Neural cell (in vitro differentiated cells): Measurements from ENCODE around the gene MOV10L1. TPM values are rescaled to one million over a fixed set of nuclear protein-coding genes. Genes with fewer than 3 reads are reported as not detected.

Experiments used
- H2AFZ ChIP-seq: fragments of 200-600, 300-800 bp; sonication (generic), shearing (Covaris generic); 2 replicates; pipeline ENCODE4 v1.6.0; 2014; ENCODE audit warnings: low read depth, mild to moderate bottlenecking, antibody characterized with exemption, low read length, moderate library complexity
- H3F3A ChIP-seq: fragments of 200-600 bp; shearing (Covaris generic); 2 replicates; pipeline ENCODE4 v1.6.1; 2016; ENCODE audit warnings: mild to moderate bottlenecking, moderate library complexity, mixed read lengths, antibody characterized with exemption, low read length; ENCODE audit not compliant: insufficient read depth, poor library complexity, severe bottlenecking
- H3K27ac ChIP-seq: fragments of 200-600, 300-800 bp; sonication (generic), shearing (Covaris generic); 2 replicates; pipeline ENCODE4 v1.5.1; 2014; ENCODE audit warnings: mild to moderate bottlenecking, low read length, moderate library complexity
- H3K27me3 ChIP-seq: fragments of 300-800, 200-600 bp; sonication (generic), shearing (Covaris generic); 2 replicates; pipeline ENCODE4 v1.6.0; 2014; ENCODE audit warnings: mild to moderate bottlenecking, low read depth, low read length, moderate library complexity; ENCODE audit not compliant: insufficient read depth
- H3K36me3 ChIP-seq: fragments of 300-800, 200-600 bp; sonication (generic), shearing (Covaris generic); 2 replicates; pipeline ENCODE4 v1.5.1; 2014; ENCODE audit warnings: mild to moderate bottlenecking, antibody characterized with exemption, low read length, moderate library complexity; ENCODE audit not compliant: insufficient read depth
- H3K4me2 ChIP-seq: fragments of 300-800, 200-600 bp; sonication (generic), shearing (Covaris generic); 2 replicates; pipeline ENCODE4 v1.6.0; 2014; ENCODE audit warnings: mild to moderate bottlenecking, low read length
- H3K4me3 ChIP-seq: fragments of 300-800, 200-600 bp; sonication (generic), shearing (Covaris generic); 2 replicates; pipeline ENCODE4 v1.5.1; 2014; ENCODE audit warnings: mild to moderate bottlenecking, low read length, moderate library complexity
- H3K79me2 ChIP-seq: fragments of 200-600 bp; shearing (Covaris generic); replicated peaks from 2 replicates; pipeline ENCODE4 v1.6.0; 2014; ENCODE audit warnings: mild to moderate bottlenecking, low read length, moderate library complexity; ENCODE audit not compliant: insufficient read depth
- H3K9ac ChIP-seq: fragments of 300-800, 200-600 bp; sonication (generic), shearing (Covaris generic); 2 replicates; pipeline ENCODE4 v1.6.1; 2016; ENCODE audit warnings: mild to moderate bottlenecking, low read length, mixed read lengths
- H3K9me2 ChIP-seq: fragments of 200-600 bp; shearing (Covaris generic); 2 replicates; pipeline ENCODE4 v1.6.1; 2016; ENCODE audit warnings: mild to moderate bottlenecking, low read length, mixed read lengths; ENCODE audit not compliant: insufficient read depth
- H3K9me3 ChIP-seq: fragments of 200-600, 300-800 bp; sonication (generic), shearing (Covaris generic); 2 replicates; pipeline ENCODE4 v1.6.1; 2016; ENCODE audit warnings: mild to moderate bottlenecking, mixed run types, low read length, moderate library complexity, mixed read lengths
- H4K20me1 ChIP-seq: fragments of 200-600 bp; shearing (Covaris generic); 2 replicates; pipeline ENCODE4 v1.6.1; 2016; ENCODE audit warnings: mild to moderate bottlenecking, mixed run types; ENCODE audit not compliant: insufficient read depth
- CTCF ChIP-seq: fragments of 450-650 bp; IDR thresholded peaks from 2 replicates; pipeline ENCODE4 v1.5.1; 2014; ENCODE audit warnings: antibody characterized with exemption, mild to moderate bottlenecking, moderate library complexity; ENCODE audit not compliant: poor library complexity, severe bottlenecking
- EP300 ChIP-seq: fragments of 450-650 bp; conservative IDR thresholded peaks from 2 replicates; pipeline ENCODE4 v1.6.1; 2014; ENCODE audit warnings: antibody characterized with exemption, mild to moderate bottlenecking, moderate library complexity; ENCODE audit not compliant: poor library complexity, severe bottlenecking
- EZH2 ChIP-seq: fragments of 200-600, 300-800 bp; shearing (Covaris generic), sonication (generic); IDR thresholded peaks from 2 replicates; pipeline ENCODE4 v1.6.1; 2014; ENCODE audit warnings: antibody characterized with exemption, low read length, borderline replicate concordance, mild to moderate bottlenecking; ENCODE audit not compliant: insufficient read depth, poor library complexity, severe bottlenecking
- MXI1 ChIP-seq: fragments of 450-650 bp; conservative IDR thresholded peaks from 2 replicates; pipeline ENCODE4 v1.6.1; 2014; ENCODE audit warnings: antibody characterized with exemption, mild to moderate bottlenecking; ENCODE audit not compliant: poor library complexity, severe bottlenecking
- POLR2AphosphoS5 ChIP-seq: IDR thresholded peaks from 2 replicates; pipeline ENCODE4 v1.6.1; 2012
- RAD21 ChIP-seq: fragments of 450-650 bp; conservative IDR thresholded peaks from 2 replicates; pipeline ENCODE4 v1.6.1; 2014; ENCODE audit warnings: antibody characterized with exemption, mild to moderate bottlenecking, moderate library complexity
- REST ChIP-seq: IDR thresholded peaks from 2 replicates; pipeline ENCODE4 v1.6.1; 2012; ENCODE audit warnings: borderline replicate concordance
- SMC3 ChIP-seq: fragments of 450-650 bp; conservative IDR thresholded peaks from 2 replicates; pipeline ENCODE4 v1.6.1; 2014; ENCODE audit warnings: antibody characterized with exemption, mild to moderate bottlenecking, moderate library complexity; ENCODE audit not compliant: poor library complexity
- TAF1 ChIP-seq: IDR thresholded peaks from 2 replicates; pipeline ENCODE4 v1.6.1; 2012; ENCODE audit warnings: low read depth
- polyA plus RNA-seq: library from polyadenylated mRNA; depleted of rRNA; stranded (reverse); fragments of >200 nt; gene quantifications from 2 replicates; pipeline ENCODE4 v1.2.3, GENCODE V29; 2014

The MOV10L1 gene
- polyA plus RNA-seq, 1 donor from 2014 or later, result not detected

- Histone ChIP-seq H3F3A (no peaks in the 10 kb centered on the region), H3K79me2 (peaks cover 2% of the 10 kb centered on the region), H4K20me1 (no peaks in the 10 kb centered on the region), H3K4me2 (peak overlapping the region; percentile 91), H3K4me3 (peak overlapping the region; percentile 71), H3K27me3 (no peaks in the 10 kb centered on the region), H3K9me2 (no peaks in the 10 kb centered on the region), H3K27ac (no peak overlapping the region), H3K36me3 (no peaks in the 10 kb centered on the region), H2AFZ (no peak overlapping the region), H3K9ac (peak overlapping the region; percentile 62), H3K9me3 (no peaks in the 10 kb centered on the region)
- TF ChIP-seq EZH2, result no peak
- no peak for TF ChIP-seq RAD21
- no peak for TF ChIP-seq MXI1
- TF ChIP-seq REST, result no peak
- TF ChIP-seq EP300, result no peak
- no peak for TF ChIP-seq SMC3
- TF ChIP-seq CTCF, result no peak
- TF ChIP-seq TAF1, result no peak
- no peak for TF ChIP-seq POLR2AphosphoS5
These were observed 96.4 kb downstream of the MOV10L1 start for GRCh38 chr22:50186181-50186714.

GRCh38 chr22:50186761-50187523 is 97.1 kb downstream of the MOV10L1 start:
- no peaks in the 10 kb centered on the region for H3F3A ChIP-seq
- H3K4me2 ChIP-seq, result peak overlapping the region; percentile 91
- H3K9ac ChIP-seq, result peak overlapping the region; percentile 62
- H4K20me1 ChIP-seq, result no peaks in the 10 kb centered on the region
- TF ChIP-seq POLR2AphosphoS5 (no peak), EZH2 (no peak), RAD21 (no peak), MXI1 (no peak), SMC3 (no peak), CTCF (no peak), TAF1 (no peak)
- no peak overlapping the region for H3K27ac ChIP-seq
- no peak overlapping the region for H2AFZ ChIP-seq
- no peaks in the 10 kb centered on the region for H3K9me2 ChIP-seq
- peaks cover 2% of the 10 kb centered on the region for H3K79me2 ChIP-seq
- no peaks in the 10 kb centered on the region for H3K9me3 ChIP-seq
- peak overlapping the region; percentile 71 for H3K4me3 ChIP-seq
- no peaks in the 10 kb centered on the region for H3K27me3 ChIP-seq
- H3K36me3 ChIP-seq, result no peaks in the 10 kb centered on the region
